H1 (cell line): ENCODE results near the gene SRSF1. TPM values are rescaled to one million over a fixed set of nuclear protein-coding genes. Genes with fewer than 3 reads are reported as not detected.

Source experiments
- ATF3 ChIP-seq: IDR thresholded peaks from 2 replicates; pipeline ENCODE4 v1.6.1; 2011; ENCODE audit warnings: low read depth, mild to moderate bottlenecking, low read length; ENCODE audit not compliant: insufficient read depth
- BCL11A ChIP-seq, 2 experiments: IDR thresholded peaks; one replicate each; pipeline ENCODE4 v1.6.1; 2011; ENCODE audit warnings: low read depth in 2 of 2, low read length in 2 of 2, mild to moderate bottlenecking in 2 of 2
- CEBPB ChIP-seq: IDR thresholded peaks from 2 replicates; pipeline ENCODE4 v1.6.1; 2012; ENCODE audit warnings: low read depth, low read length
- CREB1 ChIP-seq: IDR thresholded peaks from 2 replicates; pipeline ENCODE4 v1.6.1; 2012; ENCODE audit warnings: inconsistent platforms
- CTCF ChIP-seq, 3 experiments: IDR thresholded peaks; 1 replicate in 2 of 3; 2 replicates in 1 of 3; pipeline versions ENCODE4 v1.5.1 to v1.6.1; 2011; ENCODE audit warnings: low read length in 3 of 3, mild to moderate bottlenecking in 3 of 3, inconsistent platforms in 2 of 3, low read depth in 1 of 3, moderate library complexity in 1 of 3; ENCODE audit not compliant: insufficient read depth in 1 of 3; ENCODE audit errors: control extremely low read depth in 1 of 3
- EP300 ChIP-seq, 2 experiments: IDR thresholded peaks; 1 replicate in 1 of 2; 2 replicates in 1 of 2; pipeline ENCODE4 v1.6.1; 2011 to 2012; ENCODE audit warnings: low read depth in 2 of 2, low read length in 2 of 2, mild to moderate bottlenecking in 2 of 2, borderline replicate concordance in 1 of 2, inconsistent platforms in 1 of 2, moderate library complexity in 1 of 2
- GABPA ChIP-seq: IDR thresholded peaks from 2 replicates; pipeline ENCODE4 v1.6.1; 2011; ENCODE audit warnings: mild to moderate bottlenecking, low read length, moderate library complexity, borderline replicate concordance; ENCODE audit not compliant: insufficient read depth
- GTF2F1 ChIP-seq: IDR thresholded peaks from 2 replicates; pipeline ENCODE4 v1.6.1; 2012; ENCODE audit warnings: low read depth, low read length, improper control_type of control experiment, borderline replicate concordance
- HDAC6 ChIP-seq: IDR thresholded peaks from one replicate; pipeline ENCODE4 v1.7.1; 2012; ENCODE audit warnings: low read depth, mild to moderate bottlenecking, inconsistent platforms, low read length, moderate library complexity
- KDM5A ChIP-seq: fragments of 200-600 bp; IDR thresholded peaks from 2 replicates; pipeline ENCODE4 v1.7.1; 2012; ENCODE audit warnings: mild to moderate bottlenecking, low read length, inconsistent platforms, mixed read lengths
- MAFK ChIP-seq: IDR thresholded peaks from 2 replicates; pipeline ENCODE4 v1.6.1; 2012; ENCODE audit warnings: low read depth, mild to moderate bottlenecking, improper control_type of control experiment, low read length
- MAX ChIP-seq: IDR thresholded peaks from 2 replicates; pipeline ENCODE4 v1.6.1; 2012; ENCODE audit warnings: inconsistent platforms
- POLR2AphosphoS5 ChIP-seq: IDR thresholded peaks from 2 replicates; pipeline ENCODE4 v1.6.1; 2011; ENCODE audit warnings: low read depth, low read length
- RNF2 ChIP-seq: fragments of 200-900, 300-1000 bp; sonication (generic); IDR thresholded peaks from 2 replicates; pipeline ENCODE4 v1.7.1; 2016; ENCODE audit warnings: borderline replicate concordance, low read depth, mild to moderate bottlenecking, antibody characterized with exemption, low read length; ENCODE audit not compliant: poor library complexity, severe bottlenecking; ENCODE audit errors: missing control alignments
- SP1 ChIP-seq: IDR thresholded peaks from 2 replicates; pipeline ENCODE4 v1.6.1; 2011; ENCODE audit warnings: low read depth, low read length
- TAF1 ChIP-seq: IDR thresholded peaks from 2 replicates; pipeline ENCODE4 v1.6.1; 2011; ENCODE audit warnings: mild to moderate bottlenecking, low read depth, low read length
- USF2 ChIP-seq: IDR thresholded peaks from 2 replicates; pipeline ENCODE4 v1.6.1; 2011; ENCODE audit warnings: low read length, improper control_type of control experiment
- polyA plus RNA-seq, 7 experiments: library from polyadenylated mRNA; depleted of rRNA in 3 of 7; stranded (reverse) in 5 of 7; unstranded in 2 of 7; fragments of >200 nt in 5 of 7; fragments of 200-250 nt in 2 of 7; gene quantifications; 1 replicate in 5 of 7; 2 replicates in 1 of 7; 4 replicates in 1 of 7; pipeline versions ENCODE4 v1.2.1 to v1.2.3, GENCODE V29; 2011 to 2013; ENCODE audit warnings: missing spikeins in 2 of 7, mixed read lengths in 2 of 7
- total RNA-seq: library from RNA; stranded (reverse); fragmentation: NEBNext Ultra II Directional; extraction: Animal tissue kit (Norgen Biotek cat#: 25700); gene quantifications from 2 replicates; pipeline ENCODE4 v1.2.1, GENCODE V29; 2021

SRSF1 gene
- total and polyA plus RNA-seq, 2 of the 8 experiments (the other 6 are each of a cell fraction or from before 2014, with no cell fraction given), result 149 to 429 TPM

- TF ChIP-seq CTCF (IDR thresholded peaks at IDR 0.05; ENCODE audit: control extremely low read depth in 1 of 3, insufficient read depth in 1 of 3, low read depth in 1 of 3, low read length in 3 of 3) (no peak), SP1 (peak; percentile 62; the same call in 1 of the 2 replicates), POLR2AphosphoS5 (peak; percentile 98), MAX (peak; percentile 89), KDM5A (0 out of 2 replicates have a peak, but pooled peaks have one; percentile 37), USF2 (0 out of 2 replicates have a peak, but pooled peaks have one; percentile 8), HDAC6 (no peak), TAF1 (peak; percentile 90), CEBPB (no peak), BCL11A (IDR thresholded peaks at IDR 0.05; ENCODE audit: low read depth in 2 of 2, low read length in 2 of 2) (no peak), GABPA (no peak), CREB1 (peak; percentile 84), RNF2 (no peak), MAFK (no peak), GTF2F1 (no peak; the same call in none of the 2 replicates), EP300 (IDR thresholded peaks at IDR 0.05; ENCODE audit: borderline replicate concordance in 1 of 2, low read depth in 2 of 2, low read length in 2 of 2) (peak; percentile 20 to 38; a peak in 1 of 3 replicates), ATF3 (no peak)
Observed at GRCh38 chr17:58006924-58007780, at the start of gene SRSF1 (continued).
